Transverse colon (tissue), 3 donors: ENCODE measurements around the gene TMEM273.

ENCODE experiments used
- POLR2A ChIP-seq: fragments of 450-650 bp; IDR thresholded peaks from one replicate; pipeline ENCODE4 v1.6.1; 2016; ENCODE audit warnings: antibody characterized with exemption, mild to moderate bottlenecking, moderate library complexity
- TF ChIP-seq, protein P1 (sequence below), 5 experiments: fragments of 200-600 bp in 3 of 5; fragments of 450-650 bp in 2 of 5; sonication (generic) in 3 of 5; IDR thresholded peaks; 1 replicate in 2 of 5; 2 replicates in 3 of 5; pipeline ENCODE4 v1.5.1; 2016 to 2017; ENCODE audit warnings: antibody characterized with exemption in 5 of 5, inconsistent platforms in 3 of 5, mild to moderate bottlenecking in 2 of 5, moderate library complexity in 1 of 5

DNA sequence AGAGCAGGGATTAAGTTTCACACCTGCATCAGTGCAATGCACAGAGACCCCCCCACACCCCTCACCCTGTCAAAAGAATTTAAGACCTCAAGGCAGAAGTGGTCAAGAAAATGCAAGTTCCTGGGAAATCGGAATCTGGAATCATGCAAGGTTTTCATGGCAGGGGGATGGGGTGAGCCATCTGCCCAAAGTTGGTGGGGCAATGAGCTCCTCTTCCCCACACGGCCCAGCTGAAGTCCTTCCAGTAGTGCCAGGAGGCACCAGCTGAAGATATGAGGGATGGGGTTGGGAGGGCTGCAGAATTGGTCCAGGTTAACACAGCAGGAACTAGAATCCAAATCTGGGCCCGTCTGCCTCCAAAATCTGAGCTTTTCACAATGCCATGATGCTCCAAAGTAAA lies 25.0 kb upstream of the TMEM273 start:
- TF ChIP-seq, protein P1, sequence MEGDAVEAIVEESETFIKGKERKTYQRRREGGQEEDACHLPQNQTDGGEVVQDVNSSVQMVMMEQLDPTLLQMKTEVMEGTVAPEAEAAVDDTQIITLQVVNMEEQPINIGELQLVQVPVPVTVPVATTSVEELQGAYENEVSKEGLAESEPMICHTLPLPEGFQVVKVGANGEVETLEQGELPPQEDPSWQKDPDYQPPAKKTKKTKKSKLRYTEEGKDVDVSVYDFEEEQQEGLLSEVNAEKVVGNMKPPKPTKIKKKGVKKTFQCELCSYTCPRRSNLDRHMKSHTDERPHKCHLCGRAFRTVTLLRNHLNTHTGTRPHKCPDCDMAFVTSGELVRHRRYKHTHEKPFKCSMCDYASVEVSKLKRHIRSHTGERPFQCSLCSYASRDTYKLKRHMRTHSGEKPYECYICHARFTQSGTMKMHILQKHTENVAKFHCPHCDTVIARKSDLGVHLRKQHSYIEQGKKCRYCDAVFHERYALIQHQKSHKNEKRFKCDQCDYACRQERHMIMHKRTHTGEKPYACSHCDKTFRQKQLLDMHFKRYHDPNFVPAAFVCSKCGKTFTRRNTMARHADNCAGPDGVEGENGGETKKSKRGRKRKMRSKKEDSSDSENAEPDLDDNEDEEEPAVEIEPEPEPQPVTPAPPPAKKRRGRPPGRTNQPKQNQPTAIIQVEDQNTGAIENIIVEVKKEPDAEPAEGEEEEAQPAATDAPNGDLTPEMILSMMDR (IDR thresholded peaks at IDR 0.05) = no peak
- TF ChIP-seq POLR2A = no peak
